ENCODE results near the gene ABI1.

GRCh38 chr10:26780106-26780792 lies 80.5 kb downstream of the ABI1 start:
- TF ChIP-seq, protein P1, sequence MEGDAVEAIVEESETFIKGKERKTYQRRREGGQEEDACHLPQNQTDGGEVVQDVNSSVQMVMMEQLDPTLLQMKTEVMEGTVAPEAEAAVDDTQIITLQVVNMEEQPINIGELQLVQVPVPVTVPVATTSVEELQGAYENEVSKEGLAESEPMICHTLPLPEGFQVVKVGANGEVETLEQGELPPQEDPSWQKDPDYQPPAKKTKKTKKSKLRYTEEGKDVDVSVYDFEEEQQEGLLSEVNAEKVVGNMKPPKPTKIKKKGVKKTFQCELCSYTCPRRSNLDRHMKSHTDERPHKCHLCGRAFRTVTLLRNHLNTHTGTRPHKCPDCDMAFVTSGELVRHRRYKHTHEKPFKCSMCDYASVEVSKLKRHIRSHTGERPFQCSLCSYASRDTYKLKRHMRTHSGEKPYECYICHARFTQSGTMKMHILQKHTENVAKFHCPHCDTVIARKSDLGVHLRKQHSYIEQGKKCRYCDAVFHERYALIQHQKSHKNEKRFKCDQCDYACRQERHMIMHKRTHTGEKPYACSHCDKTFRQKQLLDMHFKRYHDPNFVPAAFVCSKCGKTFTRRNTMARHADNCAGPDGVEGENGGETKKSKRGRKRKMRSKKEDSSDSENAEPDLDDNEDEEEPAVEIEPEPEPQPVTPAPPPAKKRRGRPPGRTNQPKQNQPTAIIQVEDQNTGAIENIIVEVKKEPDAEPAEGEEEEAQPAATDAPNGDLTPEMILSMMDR (conservative IDR thresholded peaks at IDR 0.05; ENCODE audit: low read length), result no peak
- no peak for TF ChIP-seq EZH2phosphoT487 (IDR thresholded peaks at IDR 0.05; ENCODE audit: borderline replicate concordance, low read depth, low read length)

Measured in OCI-LY7 (cell line).